A673 (cell line): ENCODE data around the gene MAP3K3.

ENCODE experiments used
- EZH2 ChIP-seq: fragments of 200-600 bp; sonication (generic); IDR thresholded peaks from 2 replicates; pipeline ENCODE4 v1.6.1; 2017; ENCODE audit warnings: borderline replicate concordance, low read depth, mild to moderate bottlenecking, mixed read lengths, antibody characterized with exemption, low read length; ENCODE audit not compliant: poor library complexity, severe bottlenecking
- TF ChIP-seq, protein P1 (sequence below): fragments of 300-800, 200-600 bp; sonication (generic); conservative IDR thresholded peaks from 2 replicates; pipeline ENCODE4 v1.5.1; 2017; ENCODE audit warnings: low read depth, mild to moderate bottlenecking, antibody characterized with exemption, low read length, moderate library complexity, mixed read lengths

DNA sequence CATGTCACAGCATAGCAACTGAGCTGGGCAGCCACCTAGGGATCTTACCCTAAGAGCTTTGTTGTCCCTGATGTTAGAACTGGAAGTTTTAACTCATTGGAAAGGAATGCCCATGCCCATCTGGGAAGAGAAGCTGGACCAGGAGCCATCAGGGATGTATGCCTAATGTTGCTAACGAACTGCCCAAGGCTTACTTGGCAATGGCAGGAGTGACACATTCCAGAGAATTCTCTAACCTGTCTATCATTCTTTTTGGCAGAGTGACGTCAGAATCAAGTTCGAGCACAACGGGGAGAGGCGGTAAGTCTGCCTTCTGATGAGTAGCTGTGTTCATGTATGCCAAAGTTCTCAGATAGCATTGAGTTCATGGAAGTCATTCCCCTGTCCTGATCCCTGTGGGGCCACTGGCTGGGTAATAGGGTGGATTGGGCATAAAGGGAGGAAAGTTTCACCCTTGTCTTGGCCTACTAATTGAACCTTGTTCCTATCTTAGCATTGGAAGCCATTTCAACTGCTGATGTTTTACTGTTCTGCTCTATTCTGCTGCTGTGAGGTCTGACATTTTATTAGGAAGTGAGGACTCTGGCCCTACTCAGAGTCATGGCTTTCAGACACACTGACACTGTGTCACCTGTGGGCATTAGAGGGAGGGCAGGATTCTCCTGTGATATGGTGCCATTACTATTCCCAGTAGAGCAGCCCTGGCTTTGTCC lies 23.7 kb downstream of the MAP3K3 start:
- TF ChIP-seq, protein P1, sequence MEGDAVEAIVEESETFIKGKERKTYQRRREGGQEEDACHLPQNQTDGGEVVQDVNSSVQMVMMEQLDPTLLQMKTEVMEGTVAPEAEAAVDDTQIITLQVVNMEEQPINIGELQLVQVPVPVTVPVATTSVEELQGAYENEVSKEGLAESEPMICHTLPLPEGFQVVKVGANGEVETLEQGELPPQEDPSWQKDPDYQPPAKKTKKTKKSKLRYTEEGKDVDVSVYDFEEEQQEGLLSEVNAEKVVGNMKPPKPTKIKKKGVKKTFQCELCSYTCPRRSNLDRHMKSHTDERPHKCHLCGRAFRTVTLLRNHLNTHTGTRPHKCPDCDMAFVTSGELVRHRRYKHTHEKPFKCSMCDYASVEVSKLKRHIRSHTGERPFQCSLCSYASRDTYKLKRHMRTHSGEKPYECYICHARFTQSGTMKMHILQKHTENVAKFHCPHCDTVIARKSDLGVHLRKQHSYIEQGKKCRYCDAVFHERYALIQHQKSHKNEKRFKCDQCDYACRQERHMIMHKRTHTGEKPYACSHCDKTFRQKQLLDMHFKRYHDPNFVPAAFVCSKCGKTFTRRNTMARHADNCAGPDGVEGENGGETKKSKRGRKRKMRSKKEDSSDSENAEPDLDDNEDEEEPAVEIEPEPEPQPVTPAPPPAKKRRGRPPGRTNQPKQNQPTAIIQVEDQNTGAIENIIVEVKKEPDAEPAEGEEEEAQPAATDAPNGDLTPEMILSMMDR = no peak
- no peak for TF ChIP-seq EZH2
